Spleen (tissue), 7 donors: ENCODE measurements around the gene ABHD8.

Source experiments
- CTCF ChIP-seq, 11 experiments: fragments of 200-600 bp in 7 of 11; fragments of 450-650 bp in 4 of 11; sonication (generic) in 4 of 11; IDR thresholded peaks in 8 of 11; conservative IDR thresholded peaks in 3 of 11; 1 replicate in 7 of 11; 2 replicates in 4 of 11; pipeline versions ENCODE4 v1.4.0 to v1.8.0; 2016 to 2021; ENCODE audit warnings: antibody characterized with exemption in 11 of 11, inconsistent platforms in 4 of 11, mild to moderate bottlenecking in 1 of 11
- POLR2A ChIP-seq, 3 donors: fragments of 450-650 bp; IDR thresholded peaks; one replicate each; pipeline ENCODE4 v1.5.1; 2017; ENCODE audit warnings: antibody characterized with exemption in 3 of 3, mild to moderate bottlenecking in 1 of 3
- donor health status: DM: no; HTN: no; CAD: no; lungs with moderate emphysema.
- donor health status: DM: no; HTN: no; CAD: no.
- donor health status: DM: no; HTN: no; CAD: no.

GRCh38 chr19:17249887-17250548 is 53.2 kb downstream of the ABHD8 start:
- TF ChIP-seq POLR2A (IDR thresholded peaks at IDR 0.05) (no peak), CTCF (IDR thresholded peaks at IDR 0.05 in 8 of 11, conservative IDR thresholded peaks at IDR 0.05 in 3 of 11) (no peak)
